NK-92 (cell line): Measurements from ENCODE around the gene ADARB1.

Experiments used
- DNase-seq: peaks from one replicate; lab custom pipeline; 2025; ENCODE audit not compliant: unreplicated experiment; lab: John Stamatoyannopoulos, UW

The ADARB1 gene

GRCh38 chr21:45146801-45147200, 72.4 kb downstream of the ADARB1 start:
- DNase-seq = no peak

DNA sequence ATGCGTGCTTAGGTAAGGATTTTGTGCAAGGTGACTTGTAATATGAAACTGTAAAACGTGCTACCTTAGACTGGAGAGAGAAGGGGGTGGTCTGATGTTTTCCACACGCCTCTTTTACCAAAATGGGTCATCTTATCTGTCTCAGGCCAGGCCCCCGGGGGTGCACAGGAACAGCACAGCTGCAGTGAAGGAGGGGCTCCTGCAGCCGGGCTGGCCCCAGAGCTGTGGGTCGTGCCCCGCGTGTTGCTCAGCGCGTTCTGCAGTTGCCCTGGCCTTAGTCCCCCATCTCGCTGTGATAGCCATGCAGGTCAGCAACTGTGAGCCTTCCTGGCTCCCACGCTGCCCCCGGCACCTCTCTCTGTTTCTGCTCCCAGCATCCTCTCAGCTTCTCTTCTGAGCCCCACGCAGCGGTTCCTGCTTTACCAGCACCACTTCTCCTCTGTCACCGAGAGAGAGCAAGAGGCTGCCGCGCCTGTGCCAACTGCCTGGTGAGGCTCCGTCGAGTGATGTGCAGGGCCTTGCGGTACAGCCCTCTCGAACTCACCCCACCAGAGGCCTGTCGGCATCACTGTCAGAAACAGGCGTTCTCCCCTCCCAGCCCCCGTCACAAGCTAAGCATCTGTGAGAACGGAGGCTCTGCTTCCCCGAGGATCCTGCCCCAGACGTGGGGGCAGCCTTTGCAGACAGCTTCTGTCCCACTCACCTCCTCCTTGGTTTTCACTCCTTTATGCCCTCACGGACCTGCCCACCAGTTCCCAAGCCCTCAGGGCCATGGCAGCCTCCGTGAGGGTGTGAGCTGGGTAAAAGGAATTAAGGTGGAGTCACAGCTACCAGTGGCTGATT, 73.3 kb downstream of the ADARB1 start:
- DNase-seq = no peak

DNA sequence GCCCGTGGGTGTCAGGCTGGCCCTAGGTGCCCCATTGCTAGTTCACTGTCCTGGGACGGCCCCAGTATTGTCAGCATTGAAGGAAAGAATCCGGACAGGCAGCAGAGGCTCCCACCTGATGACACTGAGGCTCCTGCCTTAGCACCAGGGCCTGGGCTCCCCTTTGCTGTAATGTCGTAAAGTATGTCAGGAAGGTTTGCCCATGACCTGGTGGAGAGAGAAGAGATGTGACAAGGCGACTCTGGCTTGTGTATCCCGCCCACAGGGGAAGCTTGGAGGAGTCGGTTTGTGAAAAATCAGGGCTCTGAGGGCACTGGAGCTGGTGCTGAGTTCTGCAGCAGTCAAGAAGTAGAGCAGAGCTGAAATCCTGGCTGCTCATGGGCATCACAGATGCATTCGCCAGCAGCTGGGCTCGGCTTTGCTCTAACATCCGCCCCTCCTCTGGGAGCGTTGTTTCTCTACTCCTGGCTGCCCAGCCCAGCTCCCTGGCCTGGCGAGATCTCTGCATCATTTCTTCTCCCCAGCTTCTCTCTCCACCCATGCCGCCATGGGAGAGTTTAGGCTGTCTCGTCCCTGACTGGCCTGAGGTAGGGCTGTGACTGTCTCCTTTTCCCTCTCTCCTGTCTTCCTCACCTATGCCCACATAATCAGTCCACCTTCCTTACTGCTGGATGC, 74.1 kb downstream of the ADARB1 start:
- no peak for DNase-seq

GRCh38 chr21:45149021-45149420, 74.6 kb downstream of the ADARB1 start:
- DNase-seq = no peak

DNA sequence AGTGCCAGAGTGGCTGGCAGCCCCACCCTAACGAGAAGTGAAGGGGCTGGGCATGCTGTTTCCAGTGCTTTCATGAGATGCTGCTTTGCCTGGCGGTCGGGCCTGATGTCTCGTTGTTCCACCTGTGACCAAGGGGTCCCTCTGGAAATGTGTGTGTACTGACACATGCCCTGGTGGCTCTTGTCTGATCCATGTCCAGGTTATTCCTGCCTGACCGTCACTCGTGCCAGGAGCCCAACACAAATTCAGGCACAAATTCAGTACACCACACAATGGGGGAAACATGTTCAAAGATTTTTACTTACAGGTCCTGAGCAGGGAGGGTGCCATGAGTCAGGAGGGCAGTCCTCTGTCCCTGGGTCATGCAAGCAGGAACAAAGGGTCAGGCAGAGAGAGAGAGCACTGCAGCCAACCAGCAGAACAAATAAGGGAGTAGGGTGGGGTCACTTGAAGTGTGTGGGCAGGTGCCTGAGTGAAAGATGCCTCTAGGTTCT, 76.3 kb downstream of the ADARB1 start:
- DNase-seq = no peak

GRCh38 chr21:45151445-45152160, 77.2 kb downstream of the ADARB1 start:
- DNase-seq = no peak

DNA sequence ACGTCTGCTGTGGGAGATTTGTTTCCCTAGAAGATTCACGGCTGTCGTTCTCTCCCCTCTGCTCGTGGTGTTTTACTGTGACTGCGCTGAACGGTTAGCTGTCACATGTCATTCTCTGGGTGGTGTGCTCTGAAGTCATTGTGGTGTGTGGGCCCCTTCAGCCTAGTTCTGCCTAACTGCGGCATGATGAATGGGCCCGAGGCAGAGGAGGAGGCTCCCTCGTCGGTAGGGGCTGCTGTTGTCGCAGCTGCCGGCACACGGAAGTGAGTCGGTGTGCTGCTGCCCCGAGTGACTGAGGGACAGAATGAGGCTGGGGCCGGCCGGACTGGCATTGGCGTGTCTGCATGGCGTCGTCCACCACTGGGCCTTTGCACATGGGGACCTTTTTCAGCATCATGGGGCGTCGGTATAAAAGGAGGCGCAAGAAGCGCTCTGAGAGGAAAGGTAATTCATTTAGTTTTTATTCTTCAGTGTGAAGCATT, 77.9 kb downstream of the ADARB1 start:
- DNase-seq = no peak

DNA sequence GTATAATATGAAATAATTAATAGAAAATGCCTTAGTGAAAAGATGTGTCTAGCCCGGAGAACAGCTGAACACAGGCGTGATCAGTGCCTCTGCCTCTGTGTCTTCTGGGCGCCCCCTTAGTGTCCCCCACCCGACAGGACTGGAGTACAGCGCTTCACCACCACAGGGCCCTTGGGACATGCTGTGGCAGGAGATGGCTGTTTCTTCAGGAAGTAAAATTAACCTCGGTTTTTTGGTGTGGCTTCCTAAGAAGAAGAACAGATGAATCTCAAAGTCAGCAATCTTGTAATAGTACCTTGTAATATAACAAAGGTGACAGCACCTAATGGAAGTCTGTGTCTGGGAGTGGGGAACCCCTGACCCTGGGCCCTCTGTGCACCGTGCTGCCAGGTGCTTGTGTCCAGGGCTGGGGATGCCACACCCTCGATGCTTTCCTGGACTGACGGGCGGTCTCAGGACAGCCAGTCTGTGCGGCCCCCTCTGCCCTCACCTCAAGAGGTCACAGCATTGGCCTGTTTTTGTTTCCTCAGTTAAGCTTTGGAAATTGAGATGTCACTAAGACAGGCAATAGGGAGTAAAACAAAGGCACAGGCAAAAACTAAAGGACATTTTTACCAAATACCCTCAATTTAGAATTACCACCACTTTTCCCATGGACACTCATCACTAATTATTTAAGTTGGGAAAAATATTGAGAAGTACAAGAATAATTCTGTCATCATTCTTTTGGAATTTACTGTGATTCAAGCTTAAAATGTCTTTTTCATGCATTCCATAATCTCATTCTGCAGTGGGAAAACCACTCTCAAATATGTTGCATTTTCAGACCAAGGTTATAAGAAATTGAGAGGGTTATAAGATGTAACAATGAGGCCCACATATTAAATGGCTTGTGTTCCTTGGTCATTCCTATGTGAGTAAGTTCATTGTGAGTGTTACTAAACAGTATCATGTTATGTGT, 79.3 kb downstream of the ADARB1 start:
- DNase-seq = no peak

DNA sequence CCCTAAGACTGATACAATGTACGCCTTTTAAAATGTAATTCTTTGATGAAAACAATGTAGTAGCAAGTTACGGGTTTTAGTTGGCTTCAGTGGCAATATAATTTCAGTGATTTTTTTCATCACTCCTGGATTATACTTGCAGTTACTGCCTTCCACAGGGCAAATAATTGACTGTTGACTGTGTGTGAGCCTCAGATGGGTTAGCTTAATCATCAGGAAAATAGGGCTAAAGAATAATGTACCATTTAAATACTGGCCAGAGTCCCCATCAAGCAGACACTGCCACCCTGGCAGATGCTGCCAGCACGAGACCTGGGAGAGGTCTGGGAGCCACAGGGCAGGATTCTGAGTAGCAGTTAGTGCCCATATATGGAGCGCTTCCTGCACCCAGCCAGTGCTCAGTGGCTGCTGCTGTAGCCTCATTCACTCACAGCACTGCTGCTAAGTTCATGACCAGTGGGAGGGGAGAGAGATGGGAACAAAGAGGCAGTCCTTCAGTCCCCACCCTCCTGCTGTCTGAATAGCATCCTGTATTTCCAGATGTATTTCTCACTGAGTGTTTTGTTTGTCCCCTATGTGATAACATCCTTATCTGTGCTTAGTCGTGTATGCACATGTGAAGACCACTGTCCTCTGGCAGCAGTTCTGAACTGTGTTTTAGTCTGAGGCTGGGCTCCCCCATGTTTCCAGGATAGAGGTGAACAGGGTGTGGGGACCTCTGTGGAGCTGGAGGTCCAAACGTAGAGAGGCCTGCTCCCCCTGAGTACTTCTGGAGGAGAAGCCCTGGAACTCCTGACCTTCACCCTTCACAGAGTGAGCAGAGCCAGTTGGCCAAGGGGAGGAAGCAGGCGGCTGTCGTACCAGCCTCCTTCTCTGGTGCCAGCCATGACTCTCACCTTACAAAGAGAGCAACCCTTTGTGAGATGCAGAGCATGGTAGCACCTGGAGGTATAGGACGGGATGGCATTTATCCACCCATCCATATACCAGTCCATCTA, 80.4 kb downstream of the ADARB1 start:
- DNase-seq = no peak

GRCh38 chr21:45155910-45156309, 81.5 kb downstream of the ADARB1 start:
- no peak for DNase-seq

- DNase-seq = no peak
These were observed 82.1 kb downstream of the ADARB1 start for GRCh38 chr21:45156459-45156858.

DNA sequence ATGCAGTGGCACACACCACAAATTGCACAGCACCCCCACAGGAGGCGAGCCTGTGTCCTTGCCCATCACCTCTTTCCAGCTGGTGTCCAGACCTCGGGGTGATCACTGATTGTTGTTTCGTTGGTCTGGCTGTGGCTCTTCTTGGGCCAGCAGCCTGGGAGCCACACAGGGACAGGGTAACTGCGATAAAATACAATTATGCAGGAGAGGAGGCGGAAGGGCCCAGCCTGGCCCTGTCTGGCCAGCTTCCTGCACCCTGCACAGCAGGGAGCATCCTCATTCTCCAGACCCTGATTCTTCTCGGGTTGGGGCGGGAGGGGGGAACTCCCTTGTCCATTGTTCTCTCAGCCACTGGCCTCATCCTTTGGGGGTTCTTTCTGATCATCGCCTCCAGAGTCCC, 83.6 kb downstream of the ADARB1 start:
- DNase-seq = no peak

DNA sequence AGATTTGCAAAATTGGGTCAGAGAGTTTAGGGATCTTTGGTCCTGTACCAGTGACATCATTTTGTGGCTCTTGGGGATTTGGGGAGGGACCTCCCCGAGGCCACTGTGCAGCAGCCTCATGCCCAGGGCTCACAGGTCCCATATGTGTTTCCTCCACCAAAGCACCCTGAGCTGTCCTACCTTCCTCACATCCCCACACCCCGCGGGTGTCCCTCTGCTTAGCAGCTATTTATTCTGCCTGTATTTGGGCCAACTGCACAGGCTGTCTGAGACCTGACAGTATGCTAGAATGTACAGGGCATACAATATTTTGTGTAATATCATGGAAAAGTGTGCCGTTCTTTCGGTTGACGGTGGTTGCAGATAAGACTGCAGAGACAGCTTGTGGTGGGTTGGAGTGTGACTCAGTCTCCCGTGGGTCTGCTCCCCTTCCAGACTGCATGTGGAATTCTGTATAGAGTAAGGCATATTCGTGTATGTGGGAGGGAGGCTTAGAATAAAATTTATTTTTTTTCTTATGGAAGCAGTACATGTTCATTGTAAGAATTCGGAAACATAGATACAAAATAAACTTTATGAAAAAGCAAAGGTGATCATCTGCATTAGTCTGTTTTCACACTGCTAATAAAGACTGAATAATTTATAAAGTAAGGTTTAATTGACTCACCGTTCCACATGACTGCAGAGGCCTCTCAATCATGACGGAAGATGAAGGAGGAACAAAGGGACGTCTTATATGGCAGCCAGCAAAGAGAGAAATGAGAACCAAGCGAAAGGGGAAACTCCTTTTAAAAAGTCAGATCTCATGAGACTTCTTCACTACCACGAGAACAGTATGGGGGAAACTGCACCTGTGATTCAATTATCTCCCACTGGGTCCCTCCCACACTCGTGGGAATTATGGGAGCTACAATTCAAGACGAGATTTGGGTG, 84.4 kb downstream of the ADARB1 start:
- no peak for DNase-seq

DNA sequence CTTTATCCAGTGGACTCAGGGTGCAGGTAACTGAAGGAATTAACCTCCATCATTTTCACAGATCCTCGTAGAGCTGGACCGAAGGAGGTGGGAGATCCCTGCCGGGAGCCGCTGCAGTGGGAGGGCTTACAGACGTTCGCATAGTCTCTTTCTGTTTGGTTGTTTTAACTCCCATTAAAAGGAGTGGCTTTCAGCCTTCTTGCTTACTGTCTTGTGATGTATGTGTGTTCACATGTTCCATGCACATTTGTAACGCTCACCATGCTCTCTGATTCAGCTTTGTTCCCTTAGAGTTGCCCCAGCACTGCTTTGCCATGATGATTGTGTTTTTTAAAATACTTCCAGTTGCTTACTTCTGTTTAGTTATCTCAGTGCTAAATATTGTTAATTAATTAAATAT, 85.8 kb downstream of the ADARB1 start:
- DNase-seq = no peak

DNA sequence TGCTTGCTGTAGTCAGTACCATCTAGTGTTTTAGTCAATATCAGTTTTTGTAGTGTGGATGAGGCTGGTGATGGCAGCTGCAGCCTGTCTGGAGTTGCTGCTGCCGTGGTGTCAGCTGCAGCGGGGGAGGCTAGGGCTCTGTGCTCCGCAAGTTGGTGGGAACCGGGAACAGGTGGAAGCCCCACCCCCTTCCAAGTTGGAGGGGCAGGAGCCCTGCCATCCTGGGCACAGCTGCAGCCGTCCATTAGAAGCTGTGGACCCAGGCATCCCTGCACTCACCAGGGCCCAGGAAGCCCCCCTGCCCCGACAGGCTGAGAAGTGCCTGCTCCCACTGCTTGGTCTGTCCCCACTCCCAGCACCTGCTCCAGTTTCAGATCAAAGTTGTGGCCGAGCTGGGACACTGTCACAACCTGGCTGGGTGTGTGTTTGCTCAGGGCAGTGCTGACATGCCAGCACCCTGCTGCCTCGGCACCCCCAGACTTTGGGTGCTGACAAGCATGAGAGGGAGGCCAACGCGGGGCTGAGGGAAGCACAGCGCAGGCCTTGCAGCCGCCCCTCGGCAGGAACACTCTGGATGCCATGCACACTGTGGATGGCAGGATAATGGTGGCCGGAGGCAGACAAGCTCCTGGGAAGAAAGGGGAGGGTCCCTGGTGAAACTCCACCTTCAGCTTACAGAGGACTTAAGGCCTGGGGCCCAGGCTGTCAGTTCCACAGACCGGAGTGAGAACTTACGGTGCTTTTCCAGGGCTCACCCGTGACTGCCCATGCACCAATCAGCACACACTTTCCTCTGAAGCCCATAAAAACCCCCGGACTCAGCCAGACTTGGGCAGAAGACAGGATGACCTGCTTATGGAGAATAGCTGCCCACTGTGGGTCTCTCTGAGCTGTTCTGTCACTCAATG, 86.9 kb downstream of the ADARB1 start:
- DNase-seq = no peak

DNA sequence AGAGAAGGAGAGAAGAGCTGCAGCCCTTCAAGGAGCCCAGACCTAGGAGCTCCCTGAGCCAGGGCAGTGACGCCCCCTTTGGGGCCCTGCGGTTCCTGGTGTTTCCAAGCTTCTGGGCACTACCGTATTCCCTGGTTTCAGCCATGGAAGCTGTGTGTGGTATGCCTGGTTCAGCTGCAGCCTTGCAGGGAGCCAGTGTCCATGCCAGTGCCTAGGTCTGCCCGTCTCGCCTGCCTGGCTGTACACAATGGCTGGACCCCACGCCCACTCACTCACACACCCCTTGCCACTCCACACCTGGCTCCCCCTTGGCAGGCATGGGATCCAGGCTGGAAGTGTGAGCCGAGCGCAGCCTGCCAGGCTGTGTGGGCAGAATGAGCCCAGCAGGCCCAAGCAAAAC, 87.7 kb downstream of the ADARB1 start:
- no peak for DNase-seq

- no peak for DNase-seq
These were observed 88.4 kb downstream of the ADARB1 start for GRCh38 chr21:45162809-45163208.
